ENCODE data around the gene ITPR1.

ITPR1 gene

GRCh38 chr3:4722103-4722502 is 229.0 kb downstream of the ITPR1 start:
- Histone ChIP-seq H3K18ac (ENCODE audit: low read length) (no peak overlapping the region), H4K8ac (ENCODE audit: low read depth, low read length) (no peak overlapping the region), H2BK120ac (ENCODE audit: low read depth, low read length) (no peak overlapping the region), H3K4me3 (ENCODE audit: low read length) (no peak overlapping the region), H3K79me1 (ENCODE audit: low read length) (no peaks in the 10 kb centered on the region), H2AK5ac (ENCODE audit: low read length) (no peak overlapping the region), H3K4ac (ENCODE audit: low read depth, low read length) (no peak overlapping the region), H4K5ac (ENCODE audit: low read length) (no peak overlapping the region), H2BK15ac (replicated peaks; ENCODE audit: low read depth) (no peak overlapping the region), H3K56ac (ENCODE audit: low read length) (no peak overlapping the region), H3K27ac (ENCODE audit: low read depth, low read length) (no peak overlapping the region), H3K79me2 (ENCODE audit: control insufficient read depth, insufficient read depth, low read length) (no peaks in the 10 kb centered on the region), H3K27me3 (ENCODE audit: insufficient read depth, low read length, poor library complexity) (no peaks in the 10 kb centered on the region), H3K36me3 (ENCODE audit: control insufficient read depth, insufficient read depth, low read length) (no peaks in the 10 kb centered on the region), H3K4me1 (ENCODE audit: control insufficient read depth, low read depth, low read length) (peaks cover 3% of the 10 kb centered on the region), H3K4me2 (ENCODE audit: low read length) (no peak overlapping the region), H2BK5ac (ENCODE audit: low read length) (no peak overlapping the region), H3K23ac (ENCODE audit: low read length) (no peak overlapping the region), H3K9ac (ENCODE audit: low read length) (peak overlapping the region; percentile 6)
- peak; percentile 75 for DNase-seq
- WGBS (ENCODE audit: extremely low coverage, insufficient coverage, low lambda C conversion rate), result 100% methylated on average over 1 of the region's 6 CpGs

GRCh38 chr3:4724051-4724629 is 231.0 kb downstream of the ITPR1 start:
- Histone ChIP-seq H3K9ac (ENCODE audit: low read length) (no peak overlapping the region), H2BK120ac (ENCODE audit: low read depth, low read length) (no peak overlapping the region), H3K4ac (ENCODE audit: low read depth, low read length) (no peak overlapping the region), H3K27me3 (ENCODE audit: insufficient read depth, low read length, poor library complexity) (no peaks in the 10 kb centered on the region), H3K79me2 (ENCODE audit: control insufficient read depth, insufficient read depth, low read length) (no peaks in the 10 kb centered on the region), H3K18ac (ENCODE audit: low read length) (no peak overlapping the region), H4K5ac (ENCODE audit: low read length) (no peak overlapping the region), H2BK5ac (ENCODE audit: low read length) (no peak overlapping the region), H2BK15ac (replicated peaks; ENCODE audit: low read depth) (no peak overlapping the region), H3K4me2 (ENCODE audit: low read length) (no peak overlapping the region), H2AK5ac (ENCODE audit: low read length) (no peak overlapping the region), H3K23ac (ENCODE audit: low read length) (no peak overlapping the region), H3K27ac (ENCODE audit: low read depth, low read length) (no peak overlapping the region), H3K4me3 (ENCODE audit: low read length) (no peak overlapping the region), H3K4me1 (ENCODE audit: control insufficient read depth, low read depth, low read length) (peaks cover 3% of the 10 kb centered on the region), H3K56ac (ENCODE audit: low read length) (no peak overlapping the region), H3K36me3 (ENCODE audit: control insufficient read depth, insufficient read depth, low read length) (no peaks in the 10 kb centered on the region), H4K8ac (ENCODE audit: low read depth, low read length) (no peak overlapping the region), H3K79me1 (ENCODE audit: low read length) (no peaks in the 10 kb centered on the region)
- whole genome bisulfite sequencing (ENCODE audit: extremely low coverage, insufficient coverage, low lambda C conversion rate), result no CpG with 5 or more reads among the region's 10 CpGs
- DNase-seq, result no peak

DNA sequence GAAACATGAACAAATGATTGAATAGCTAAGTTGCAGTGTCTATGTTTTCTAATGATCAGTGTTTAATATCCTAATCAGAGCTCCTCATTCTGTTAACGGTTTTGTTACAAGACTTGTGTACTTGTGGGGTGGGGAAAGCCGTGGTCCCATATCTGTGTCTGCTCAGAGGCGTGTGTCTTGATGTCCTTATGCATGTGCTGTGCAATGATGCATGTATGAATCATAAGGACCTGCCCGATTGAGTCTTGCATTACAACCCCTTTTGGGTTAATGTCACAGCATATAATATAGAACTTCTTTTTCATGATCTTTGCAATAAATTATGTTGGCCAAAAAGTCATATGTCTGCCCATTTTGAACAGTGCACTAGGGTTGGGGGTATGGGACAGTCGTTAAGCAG is 233.4 kb downstream of the ITPR1 start:
- H3K36me3 ChIP-seq (ENCODE audit: control insufficient read depth, insufficient read depth, low read length), result no peaks in the 10 kb centered on the region
- H3K27me3 ChIP-seq (ENCODE audit: insufficient read depth, low read length, poor library complexity), result no peaks in the 10 kb centered on the region
- no peak overlapping the region for H2BK15ac ChIP-seq (replicated peaks; ENCODE audit: low read depth)
- H4K8ac ChIP-seq (ENCODE audit: low read depth, low read length), result no peak overlapping the region
- DNase-seq, result no peak
- no peaks in the 10 kb centered on the region for H3K79me1 ChIP-seq (ENCODE audit: low read length)
- no CpG with 5 or more reads among the region's 5 CpGs for WGBS (ENCODE audit: extremely low coverage, insufficient coverage, low lambda C conversion rate)
- H3K4me3 ChIP-seq (ENCODE audit: low read length), result no peak overlapping the region
- no peak overlapping the region for H3K18ac ChIP-seq (ENCODE audit: low read length)
- H4K5ac ChIP-seq (ENCODE audit: low read length), result no peak overlapping the region
- H3K56ac ChIP-seq (ENCODE audit: low read length), result no peak overlapping the region
- no peak overlapping the region for H3K27ac ChIP-seq (ENCODE audit: low read depth, low read length)
- H3K79me2 ChIP-seq (ENCODE audit: control insufficient read depth, insufficient read depth, low read length), result no peaks in the 10 kb centered on the region
- no peak overlapping the region for H2BK120ac ChIP-seq (ENCODE audit: low read depth, low read length)
- H3K9ac ChIP-seq (ENCODE audit: low read length), result no peak overlapping the region
- no peak overlapping the region for H3K4me2 ChIP-seq (ENCODE audit: low read length)
- no peak overlapping the region for H3K23ac ChIP-seq (ENCODE audit: low read length)
- H3K4me1 ChIP-seq (ENCODE audit: control insufficient read depth, low read depth, low read length), result no peaks in the 10 kb centered on the region
- no peak overlapping the region for H2AK5ac ChIP-seq (ENCODE audit: low read length)
- H3K4ac ChIP-seq (ENCODE audit: low read depth, low read length), result no peak overlapping the region
- H2BK5ac ChIP-seq (ENCODE audit: low read length), result no peak overlapping the region

GRCh38 chr3:4729061-4729973 is 236.2 kb downstream of the ITPR1 start:
- Histone ChIP-seq H3K79me1 (ENCODE audit: low read length) (no peaks in the 10 kb centered on the region), H3K4me1 (ENCODE audit: control insufficient read depth, low read depth, low read length) (no peaks in the 10 kb centered on the region), H2BK5ac (ENCODE audit: low read length) (no peak overlapping the region), H3K9ac (ENCODE audit: low read length) (no peak overlapping the region), H3K4me2 (ENCODE audit: low read length) (no peak overlapping the region), H2BK15ac (replicated peaks; ENCODE audit: low read depth) (no peak overlapping the region), H3K79me2 (ENCODE audit: control insufficient read depth, insufficient read depth, low read length) (no peaks in the 10 kb centered on the region), H4K8ac (ENCODE audit: low read depth, low read length) (no peak overlapping the region), H3K27me3 (ENCODE audit: insufficient read depth, low read length, poor library complexity) (no peaks in the 10 kb centered on the region), H3K56ac (ENCODE audit: low read length) (no peak overlapping the region), H3K18ac (ENCODE audit: low read length) (no peak overlapping the region), H3K23ac (ENCODE audit: low read length) (no peak overlapping the region), H3K4ac (ENCODE audit: low read depth, low read length) (no peak overlapping the region), H2BK120ac (ENCODE audit: low read depth, low read length) (no peak overlapping the region), H3K36me3 (ENCODE audit: control insufficient read depth, insufficient read depth, low read length) (no peaks in the 10 kb centered on the region), H4K5ac (ENCODE audit: low read length) (no peak overlapping the region), H3K27ac (ENCODE audit: low read depth, low read length) (no peak overlapping the region), H3K4me3 (ENCODE audit: low read length) (no peak overlapping the region), H2AK5ac (ENCODE audit: low read length) (no peak overlapping the region)
- no peak for DNase-seq
- WGBS (ENCODE audit: extremely low coverage, insufficient coverage, low lambda C conversion rate), result no CpG with 5 or more reads among the region's 6 CpGs

DNA sequence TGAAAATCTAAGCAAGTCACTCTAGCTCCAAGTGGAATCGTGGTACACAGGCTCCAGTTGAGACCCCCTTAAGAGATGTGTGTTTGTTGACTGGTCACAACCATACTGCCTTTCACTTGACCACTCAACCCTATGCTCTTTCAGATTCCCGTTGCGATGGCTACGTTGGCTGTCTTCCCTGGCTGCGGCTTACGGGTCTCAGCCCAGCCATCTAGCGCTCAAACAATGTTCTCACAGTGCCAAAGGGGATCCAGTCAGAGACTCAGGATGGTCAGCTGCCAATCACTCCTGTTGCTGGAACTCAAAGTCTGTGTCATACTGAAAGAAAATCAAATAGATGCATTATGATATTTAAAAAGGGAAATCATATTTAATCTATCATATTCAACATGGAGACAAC is 237.6 kb downstream of the ITPR1 start:
- Histone ChIP-seq H3K79me2 (ENCODE audit: control insufficient read depth, insufficient read depth, low read length) (no peaks in the 10 kb centered on the region), H2BK120ac (ENCODE audit: low read depth, low read length) (no peak overlapping the region), H3K4ac (ENCODE audit: low read depth, low read length) (no peak overlapping the region), H3K79me1 (ENCODE audit: low read length) (no peaks in the 10 kb centered on the region), H4K5ac (ENCODE audit: low read length) (no peak overlapping the region), H3K27me3 (ENCODE audit: insufficient read depth, low read length, poor library complexity) (no peaks in the 10 kb centered on the region), H3K56ac (ENCODE audit: low read length) (no peak overlapping the region), H2BK15ac (replicated peaks; ENCODE audit: low read depth) (no peak overlapping the region), H3K36me3 (ENCODE audit: control insufficient read depth, insufficient read depth, low read length) (no peaks in the 10 kb centered on the region), H3K18ac (ENCODE audit: low read length) (no peak overlapping the region), H3K9ac (ENCODE audit: low read length) (no peak overlapping the region), H3K4me3 (ENCODE audit: low read length) (no peak overlapping the region), H2BK5ac (ENCODE audit: low read length) (no peak overlapping the region), H4K8ac (ENCODE audit: low read depth, low read length) (no peak overlapping the region), H3K4me1 (ENCODE audit: control insufficient read depth, low read depth, low read length) (no peaks in the 10 kb centered on the region), H3K23ac (ENCODE audit: low read length) (no peak overlapping the region), H2AK5ac (ENCODE audit: low read length) (no peak overlapping the region), H3K27ac (ENCODE audit: low read depth, low read length) (no peak overlapping the region), H3K4me2 (ENCODE audit: low read length) (no peak overlapping the region)
- no peak for DNase-seq
- no CpG with 5 or more reads among the region's 7 CpGs for WGBS (ENCODE audit: extremely low coverage, insufficient coverage, low lambda C conversion rate)
